Lung microvascular endothelial cell (primary cell): Measurements from ENCODE around the gene EML4. TPM values are rescaled to one million over a fixed set of nuclear protein-coding genes. Genes with fewer than 3 reads are reported as not detected.

Source experiments
- DNase-seq, 2 donors: peaks; one replicate each; pipeline versions ENCODE4 v3.0.0 to v3.0.0-alpha.2; 2010; ENCODE audit warnings: low read depth in 2 of 2
- total RNA-seq: library from RNA; depleted of rRNA; stranded (reverse); fragments of >200 nt; gene quantifications from 2 replicates; pipeline ENCODE4 v1.2.1, GENCODE V29; 2014

Gene EML4
- total RNA-seq, 1 donor from 2014 or later = 12.5 TPM

GRCh38 chr2:42298996-42299754 lies 130.0 kb downstream of the EML4 start:
- DNase-seq = no peak

DNA sequence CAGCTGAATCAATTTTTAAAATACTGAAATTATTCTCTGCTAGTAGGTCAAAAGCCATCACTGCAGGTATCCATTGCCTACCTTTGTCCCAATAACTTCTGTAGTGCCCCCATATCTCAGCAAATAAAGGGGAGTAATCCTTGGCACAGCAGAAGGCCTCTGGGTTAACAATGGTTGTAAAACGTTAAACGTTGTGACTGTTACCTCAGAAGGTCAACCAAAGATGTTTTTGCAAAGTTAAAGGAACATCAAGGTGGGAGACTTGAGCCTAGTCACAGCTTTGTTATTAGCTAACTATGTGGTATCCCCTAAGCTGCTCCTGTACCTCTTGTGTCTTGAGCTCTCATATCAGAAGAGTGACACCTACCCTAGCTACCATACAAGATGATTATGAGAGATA lies 131.4 kb downstream of the EML4 start:
- no peak for DNase-seq

DNA sequence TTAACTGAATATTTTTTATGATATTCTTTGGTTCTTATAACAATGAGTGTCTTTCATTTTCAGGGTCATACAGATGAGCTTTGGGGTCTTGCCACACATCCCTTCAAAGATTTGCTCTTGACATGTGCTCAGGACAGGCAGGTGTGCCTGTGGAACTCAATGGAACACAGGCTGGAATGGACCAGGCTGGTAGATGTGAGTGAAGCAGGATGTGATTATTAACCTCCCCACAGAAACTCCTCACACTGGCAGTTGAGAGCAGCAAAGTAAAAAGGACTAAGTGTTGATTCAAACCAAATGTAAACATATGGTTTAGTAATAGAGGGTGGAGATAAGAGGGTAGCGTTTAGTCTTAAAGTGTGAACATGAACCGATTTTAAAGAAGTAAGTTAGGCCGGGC lies 134.1 kb downstream of the EML4 start:
- no peak for DNase-seq

GRCh38 chr2:42304059-42304713 lies 135.0 kb downstream of the EML4 start:
- DNase-seq = no peak

DNA sequence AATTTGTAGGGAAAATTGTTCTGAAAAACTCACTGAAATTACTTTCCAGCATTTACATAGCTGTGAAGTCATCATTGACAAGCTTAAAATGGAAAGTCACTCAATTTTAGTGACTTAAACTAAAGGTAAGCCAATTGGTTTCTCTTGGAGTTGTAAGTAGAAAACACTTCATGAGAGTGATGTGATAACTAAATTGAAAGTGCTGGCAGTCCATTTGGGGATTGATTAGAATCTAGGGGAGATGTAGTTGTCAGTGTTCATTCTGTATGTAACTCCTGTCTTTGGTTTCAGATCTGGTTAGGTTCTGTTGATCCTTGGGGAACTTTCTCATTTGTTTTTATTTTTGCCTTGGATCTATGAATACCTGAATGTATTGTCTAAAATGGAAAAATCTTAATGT lies 138.0 kb downstream of the EML4 start:
- DNase-seq = no peak

GRCh38 chr2:42309366-42309765 lies 140.2 kb downstream of the EML4 start:
- no peak for DNase-seq

DNA sequence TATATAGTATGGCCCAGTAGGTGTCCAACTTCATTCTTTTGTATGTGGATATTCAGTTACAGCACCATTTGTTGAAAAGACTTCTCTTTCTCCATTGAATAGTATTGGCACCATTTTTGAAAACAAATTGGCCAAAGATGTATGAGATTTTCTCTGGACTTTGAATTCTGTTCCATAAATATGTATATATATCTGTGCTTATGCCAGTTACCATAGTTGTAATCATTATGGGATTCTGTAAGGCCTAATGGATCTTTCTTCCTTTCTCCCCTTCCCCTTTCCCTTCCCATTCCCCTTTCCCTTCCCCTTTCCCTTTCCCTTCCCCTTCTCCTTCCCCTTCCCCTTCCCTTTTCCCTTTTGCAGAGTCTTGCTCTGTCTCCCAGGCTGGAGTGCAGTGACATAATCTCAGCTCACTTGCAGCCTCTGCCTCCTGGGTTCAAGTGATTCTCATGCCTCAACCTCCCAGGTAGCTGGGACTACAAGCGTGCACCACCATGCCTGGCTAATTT lies 140.9 kb downstream of the EML4 start:
- no peak for DNase-seq

- DNase-seq = no peak
These were observed 143.0 kb downstream of the EML4 start for GRCh38 chr2:42312106-42312505.

- peak in 1 of 2 donors; percentile 65 for DNase-seq
These were observed 145.8 kb downstream of the EML4 start for GRCh38 chr2:42314892-42315468.

- DNase-seq = no peak
These were observed 146.8 kb downstream of the EML4 start for GRCh38 chr2:42315844-42316470.

GRCh38 chr2:42316910-42317309 lies 147.8 kb downstream of the EML4 start:
- DNase-seq = no peak

DNA sequence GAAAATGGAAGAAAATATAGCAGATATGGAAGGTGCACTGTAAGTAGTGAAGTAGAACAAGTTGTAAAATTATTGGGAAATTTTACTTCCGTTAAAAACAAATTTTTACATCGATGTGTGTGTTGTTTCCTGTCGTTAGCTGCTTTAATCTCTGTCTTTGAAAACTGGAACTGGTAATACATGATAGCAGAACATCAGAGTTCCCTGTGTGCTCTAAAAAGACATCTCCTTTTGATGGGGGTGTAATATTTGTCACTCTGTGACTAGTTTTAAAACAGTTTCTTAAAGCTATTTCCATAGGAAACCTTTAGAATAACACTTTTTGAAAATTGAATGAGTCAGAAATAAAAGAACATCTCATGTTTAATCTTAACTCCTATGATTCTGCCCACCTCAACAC lies 148.3 kb downstream of the EML4 start:
- no peak for DNase-seq

GRCh38 chr2:42317945-42318344 lies 148.8 kb downstream of the EML4 start:
- DNase-seq = no peak

DNA sequence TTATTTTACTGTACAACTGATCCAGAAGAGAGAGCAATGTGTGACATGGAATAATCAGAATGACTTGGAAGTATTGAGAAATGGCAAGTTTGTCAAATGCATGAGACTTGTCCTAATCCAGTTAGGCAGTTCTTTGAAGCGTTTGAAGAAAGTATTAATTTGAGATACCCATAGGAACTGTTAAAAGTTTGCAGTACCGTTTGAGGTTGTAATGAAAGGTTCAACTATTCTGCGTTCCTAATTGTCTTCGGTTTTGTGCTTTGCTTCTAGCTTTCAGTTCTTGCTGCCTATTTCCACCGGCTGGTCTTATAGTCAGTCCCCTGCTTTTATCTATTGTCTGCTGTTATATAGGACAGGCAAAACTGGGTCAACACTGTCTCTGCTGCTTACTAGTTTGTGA lies 150.1 kb downstream of the EML4 start:
- no peak for DNase-seq

DNA sequence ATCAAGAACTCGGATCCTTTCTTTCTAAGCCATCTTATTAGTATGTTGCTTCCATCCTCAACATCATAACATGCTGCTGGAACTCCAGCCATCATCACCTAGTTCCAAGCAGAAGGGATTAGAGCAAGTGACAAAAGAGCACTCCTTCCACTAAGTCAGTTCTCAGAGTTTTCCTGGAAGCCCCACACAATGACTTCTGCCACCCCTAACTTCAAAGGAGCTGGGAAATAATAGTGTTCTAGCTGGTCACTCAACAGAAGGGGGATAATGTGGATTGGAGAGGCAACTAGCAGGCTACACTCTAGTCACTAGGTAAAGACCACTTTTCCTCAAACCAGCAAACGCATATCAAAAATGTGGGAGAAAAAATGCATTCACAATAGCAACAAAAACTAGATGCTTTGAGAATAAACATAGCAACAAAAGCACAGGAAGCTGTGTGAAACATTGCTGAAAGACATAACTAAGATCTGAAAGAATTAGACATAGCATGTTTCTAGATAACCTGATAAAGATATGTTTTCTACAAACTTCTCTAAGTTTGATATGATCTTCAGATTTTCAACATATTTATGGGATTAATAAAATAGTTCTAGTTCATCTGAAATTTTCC lies 152.4 kb downstream of the EML4 start:
- DNase-seq = no peak

GRCh38 chr2:42324244-42324643 lies 155.1 kb downstream of the EML4 start:
- DNase-seq = no peak

DNA sequence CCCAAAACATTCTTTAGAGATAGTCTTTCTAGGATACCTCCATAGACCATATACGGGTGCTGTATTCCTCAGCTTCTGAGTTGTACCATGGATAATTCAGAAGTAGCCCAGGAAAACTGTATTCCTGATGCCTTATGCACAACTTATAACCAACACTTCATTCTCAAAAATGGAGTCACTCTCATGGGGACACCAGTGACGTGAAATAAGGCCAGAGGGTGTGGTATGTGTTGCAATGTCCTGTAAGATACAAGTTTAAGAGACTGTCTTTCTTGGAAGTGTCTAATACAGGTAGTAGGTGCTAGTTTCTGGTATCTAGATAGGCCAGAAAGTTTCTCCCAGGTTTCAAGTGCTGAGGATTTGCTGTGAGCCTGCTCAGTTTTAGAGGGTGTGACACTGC lies 155.8 kb downstream of the EML4 start:
- no peak for DNase-seq

- DNase-seq = no peak
These were observed 156.5 kb downstream of the EML4 start for GRCh38 chr2:42325609-42326008.

GRCh38 chr2:42327125-42327524 lies 158.0 kb downstream of the EML4 start:
- DNase-seq = peak in 1 of 2 donors; percentile 13

DNA sequence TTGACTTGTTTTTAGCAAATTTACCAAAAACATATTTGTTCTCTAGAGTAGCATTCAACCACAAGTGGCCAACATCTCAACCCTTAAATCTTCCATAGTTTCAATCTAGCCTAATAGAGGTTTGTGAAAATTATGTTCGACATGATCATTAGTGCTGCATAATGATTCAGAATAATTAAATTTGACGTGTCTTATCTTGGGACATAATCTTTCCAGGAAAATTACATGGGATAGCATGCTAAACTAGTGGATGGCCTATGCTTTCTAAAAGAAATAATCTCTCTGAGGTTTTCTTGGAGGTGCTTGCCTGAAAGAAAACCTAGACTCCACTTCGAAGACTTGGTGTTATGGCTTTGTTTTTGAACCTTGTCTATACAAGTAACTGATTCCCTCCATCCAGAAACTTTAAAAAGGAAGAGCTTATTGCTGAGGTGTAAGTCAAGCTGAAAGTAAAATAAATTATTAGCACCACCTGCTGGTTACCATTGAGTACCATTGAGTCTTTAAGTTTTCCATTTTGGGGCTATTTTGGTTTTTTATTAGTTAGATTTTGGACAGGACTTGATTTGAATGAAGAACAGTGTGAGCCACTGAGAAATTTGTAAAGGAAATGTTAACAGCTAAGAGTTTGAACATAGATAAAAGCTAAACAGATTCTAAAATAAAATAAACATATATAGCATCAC lies 159.1 kb downstream of the EML4 start:
- DNase-seq = peak; percentile 56 to 62

DNA sequence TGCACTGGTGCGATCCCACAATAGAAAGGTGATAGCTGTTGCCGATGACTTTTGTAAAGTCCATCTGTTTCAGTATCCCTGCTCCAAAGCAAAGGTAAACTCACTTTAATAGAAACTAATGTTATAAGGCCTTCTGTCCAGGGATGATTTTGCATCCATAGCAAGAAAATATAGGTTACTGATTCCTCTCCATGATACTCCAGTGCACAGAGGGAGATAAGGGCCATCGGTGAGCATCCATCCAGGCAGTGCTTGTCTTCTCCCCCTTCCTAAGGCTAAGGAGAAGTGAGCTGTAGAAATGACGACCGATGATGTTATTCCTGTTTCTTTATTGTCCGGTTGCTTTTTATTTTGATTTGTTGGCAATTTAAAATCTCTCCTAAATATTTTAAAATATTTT lies 159.8 kb downstream of the EML4 start:
- DNase-seq = no peak
